NT2/D1 (cell line): ENCODE results near the gene ROR1.

ENCODE experiments used
- SUZ12 ChIP-seq: IDR thresholded peaks from 2 replicates; pipeline ENCODE4 v1.6.1; 2011; ENCODE audit not compliant: insufficient read length, insufficient read depth; ENCODE audit errors: extremely low read depth
- YY1 ChIP-seq: IDR thresholded peaks from 2 replicates; pipeline ENCODE4 v1.6.1; 2011; ENCODE audit not compliant: insufficient read length, insufficient read depth
- ZNF274 ChIP-seq: IDR thresholded peaks from 2 replicates; pipeline ENCODE4 v1.6.1; 2011; ENCODE audit warnings: mild to moderate bottlenecking, low read depth, low read length

DNA sequence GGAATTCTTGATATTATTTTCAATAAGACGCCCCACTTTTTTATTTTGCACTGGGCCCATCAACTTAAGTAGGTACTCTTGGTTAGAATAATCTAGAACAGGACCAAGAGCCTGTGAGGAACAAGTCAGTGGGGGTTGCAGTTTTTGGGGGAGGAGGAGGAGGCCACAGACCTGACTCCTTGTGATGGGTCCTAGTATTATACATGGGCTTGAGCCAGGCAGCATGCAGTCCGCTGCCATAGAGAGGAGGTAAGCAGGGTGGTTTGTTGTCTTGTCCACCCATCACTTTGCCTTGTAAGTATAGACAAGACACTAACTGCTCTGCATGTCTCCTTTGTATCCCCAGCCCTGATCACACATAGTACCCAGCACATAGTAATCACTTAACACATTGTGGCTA lies 24.5 kb downstream of the ROR1 start:
- TF ChIP-seq YY1 (no peak), SUZ12 (no peak), ZNF274 (no peak)
